ENCODE data around the gene SIX6. TPM values are rescaled to one million over a fixed set of nuclear protein-coding genes. Genes with fewer than 3 reads are reported as not detected.

SIX6 gene
- total RNA-seq, 1 donor from 2014 or later, result not detected

- Mint-ChIP-seq H3K27ac (ENCODE audit: unreplicated experiment) (no peak overlapping the region), H3K4me1 (ENCODE audit: low read depth, unreplicated experiment) (no peaks in the 10 kb centered on the region), H3K27me3 (ENCODE audit: low read depth, unreplicated experiment) (peaks cover 6% of the 10 kb centered on the region), H3K4me3 (ENCODE audit: unreplicated experiment) (no peak overlapping the region), H3K9me3 (ENCODE audit: unreplicated experiment) (peaks cover 6% of the 10 kb centered on the region), H3K36me3 (ENCODE audit: low read depth, unreplicated experiment) (no peaks in the 10 kb centered on the region)
- Histone ChIP-seq H3K79me2 (ENCODE audit: insufficient read depth, low read length) (no peaks in the 10 kb centered on the region), H3K9ac (ENCODE audit: low read length) (no peak overlapping the region), H3K9me3 (ENCODE audit: insufficient read depth, low read depth, low read length) (no peaks in the 10 kb centered on the region), H3K27ac (ENCODE audit: low read depth, low read length) (no peak overlapping the region), H4K20me1 (ENCODE audit: insufficient read depth, low read length) (no peaks in the 10 kb centered on the region), H3K36me3 (ENCODE audit: insufficient read depth, low read length) (no peaks in the 10 kb centered on the region), H3K4me2 (ENCODE audit: low read length) (no peak overlapping the region), H3K4me1 (ENCODE audit: insufficient read depth, low read length) (no peaks in the 10 kb centered on the region), H3K4me3 (ENCODE audit: insufficient read depth, low read depth, low read length) (no peak overlapping the region), H3K27me3 (ENCODE audit: insufficient read depth, low read length) (no peaks in the 10 kb centered on the region), H2AFZ (ENCODE audit: low read depth, low read length) (no peak overlapping the region)
- DNase-seq (ENCODE audit: low read depth), result no peak
- TF ChIP-seq EZH2 (IDR thresholded peaks at IDR 0.05; ENCODE audit: insufficient read depth, low read length), result no peak
- TF ChIP-seq CTCF (IDR thresholded peaks at IDR 0.05; ENCODE audit: insufficient read depth, low read depth, low read length), result no peak
- no peak for FAIRE-seq
Observed at GRCh38 chr14:60544659-60545058, 35.7 kb downstream of the SIX6 start.

- Histone ChIP-seq H3K4me2 (ENCODE audit: low read length) (no peak overlapping the region), H3K9ac (ENCODE audit: low read length) (no peak overlapping the region), H3K27ac (ENCODE audit: low read depth, low read length) (no peak overlapping the region), H3K36me3 (ENCODE audit: insufficient read depth, low read length) (no peaks in the 10 kb centered on the region), H3K4me3 (ENCODE audit: insufficient read depth, low read depth, low read length) (no peak overlapping the region), H3K79me2 (ENCODE audit: insufficient read depth, low read length) (no peaks in the 10 kb centered on the region), H2AFZ (ENCODE audit: low read depth, low read length) (no peak overlapping the region), H3K4me1 (ENCODE audit: insufficient read depth, low read length) (no peaks in the 10 kb centered on the region), H3K27me3 (ENCODE audit: insufficient read depth, low read length) (peaks cover 3% of the 10 kb centered on the region), H4K20me1 (ENCODE audit: insufficient read depth, low read length) (no peaks in the 10 kb centered on the region), H3K9me3 (ENCODE audit: insufficient read depth, low read depth, low read length) (no peaks in the 10 kb centered on the region)
- TF ChIP-seq CTCF (IDR thresholded peaks at IDR 0.05; ENCODE audit: insufficient read depth, low read depth, low read length), result no peak
- TF ChIP-seq EZH2 (IDR thresholded peaks at IDR 0.05; ENCODE audit: insufficient read depth, low read length), result no peak
- H3K27ac Mint-ChIP-seq (ENCODE audit: unreplicated experiment), result no peak overlapping the region
- DNase-seq (ENCODE audit: low read depth) (no peak), FAIRE-seq (no peak)
- H3K4me1 Mint-ChIP-seq (ENCODE audit: low read depth, unreplicated experiment), result no peaks in the 10 kb centered on the region
- H3K36me3 Mint-ChIP-seq (ENCODE audit: low read depth, unreplicated experiment), result no peaks in the 10 kb centered on the region
- no peak overlapping the region for H3K4me3 Mint-ChIP-seq (ENCODE audit: unreplicated experiment)
- H3K9me3 Mint-ChIP-seq (ENCODE audit: unreplicated experiment), result peaks cover 2% of the 10 kb centered on the region
- no peaks in the 10 kb centered on the region for H3K27me3 Mint-ChIP-seq (ENCODE audit: low read depth, unreplicated experiment)
Observed at GRCh38 chr14:60553808-60554207, 44.9 kb downstream of the SIX6 start.

GRCh38 chr14:60561845-60562746 is 53.1 kb downstream of the SIX6 start:
- Histone ChIP-seq H3K27ac (ENCODE audit: low read depth, low read length) (no peak overlapping the region), H4K20me1 (ENCODE audit: insufficient read depth, low read length) (no peaks in the 10 kb centered on the region), H3K4me3 (ENCODE audit: insufficient read depth, low read depth, low read length) (no peak overlapping the region), H2AFZ (ENCODE audit: low read depth, low read length) (no peak overlapping the region), H3K27me3 (ENCODE audit: insufficient read depth, low read length) (no peaks in the 10 kb centered on the region), H3K4me2 (ENCODE audit: low read length) (no peak overlapping the region), H3K9me3 (ENCODE audit: insufficient read depth, low read depth, low read length) (no peaks in the 10 kb centered on the region), H3K4me1 (ENCODE audit: insufficient read depth, low read length) (no peaks in the 10 kb centered on the region), H3K79me2 (ENCODE audit: insufficient read depth, low read length) (no peaks in the 10 kb centered on the region), H3K9ac (ENCODE audit: low read length) (no peak overlapping the region), H3K36me3 (ENCODE audit: insufficient read depth, low read length) (no peaks in the 10 kb centered on the region)
- no peak overlapping the region for H3K27ac Mint-ChIP-seq (ENCODE audit: unreplicated experiment)
- no peak overlapping the region for H3K4me3 Mint-ChIP-seq (ENCODE audit: unreplicated experiment)
- no peaks in the 10 kb centered on the region for H3K9me3 Mint-ChIP-seq (ENCODE audit: unreplicated experiment)
- no peaks in the 10 kb centered on the region for H3K4me1 Mint-ChIP-seq (ENCODE audit: low read depth, unreplicated experiment)
- H3K36me3 Mint-ChIP-seq (ENCODE audit: low read depth, unreplicated experiment), result no peaks in the 10 kb centered on the region
- no peaks in the 10 kb centered on the region for H3K27me3 Mint-ChIP-seq (ENCODE audit: low read depth, unreplicated experiment)
- TF ChIP-seq EZH2 (IDR thresholded peaks at IDR 0.05; ENCODE audit: insufficient read depth, low read length) (no peak), CTCF (IDR thresholded peaks at IDR 0.05; ENCODE audit: insufficient read depth, low read depth, low read length) (peak; percentile 69)
- DNase-seq (ENCODE audit: low read depth) (peak; percentile 61), FAIRE-seq (peak; percentile 93)

Measured in astrocyte (in vitro differentiated cells and primary cell).